IMR-90 (cell line): Measurements from ENCODE around the gene COMP. TPM values are rescaled to one million over a fixed set of nuclear protein-coding genes. Genes with fewer than 3 reads are reported as not detected.

Experiments used
- ATAC-seq: fragments of 200-7000 bp; cut with Tn5 transposase; 2 replicates; pipeline ENCODE4 v1.9.1; 2020; ENCODE audit warnings: low read depth, mild to moderate bottlenecking, moderate library complexity
- BruUV-seq: library from RNA; stranded (reverse); fragments of 400-500 nt; replicated peaks from 2 replicates; lab custom pipeline; 2021; lab: Mats Ljungman, UMichigan
- CTCF ChIA-PET: fragments of 300-600 bp; formaldehyde crosslinking; extraction: SDS; loops from one replicate; lab custom pipeline; 2021; ENCODE audit warnings: antibody characterized with exemption; lab: Yijun Ruan, JAX
- POLR2A ChIA-PET: fragments of 300-600 bp; sonication (Branson Sonifier 250); formaldehyde crosslinking; loops from one replicate; lab custom pipeline; 2022; ENCODE audit warnings: antibody characterized with exemption; ENCODE audit not compliant: unreplicated experiment; lab: Charles Lee
- DNase-seq: peaks from one replicate; pipeline ENCODE4 v3.0.0; 2013
- H2AFZ ChIP-seq: replicated peaks from 2 replicates; pipeline ENCODE3; 2013; ENCODE audit warnings: low read length, mild to moderate bottlenecking; ENCODE audit not compliant: poor library complexity
- H2AK5ac ChIP-seq: 2 replicates; pipeline ENCODE4 v1.6.1; 2013; ENCODE audit warnings: low read depth, low read length, inconsistent platforms
- H2AK9ac ChIP-seq: replicated peaks from 2 replicates; pipeline ENCODE3; 2013; ENCODE audit warnings: mild to moderate bottlenecking, low read depth, low read length, moderate library complexity; ENCODE audit not compliant: poor library complexity
- H2BK120ac ChIP-seq: 2 replicates; pipeline ENCODE4 v1.6.1; 2013; ENCODE audit warnings: low read depth, low read length, inconsistent platforms
- H2BK15ac ChIP-seq: 3 replicates; pipeline ENCODE4 v1.6.1; 2013; ENCODE audit warnings: low read depth, low read length, inconsistent platforms
- H2BK20ac ChIP-seq: 2 replicates; pipeline ENCODE4 v1.6.1; 2013; ENCODE audit warnings: low read depth, mild to moderate bottlenecking, inconsistent platforms, low read length, moderate library complexity
- H2BK5ac ChIP-seq: 2 replicates; pipeline ENCODE4 v1.6.1; 2013; ENCODE audit warnings: mild to moderate bottlenecking, low read depth, low read length, inconsistent platforms; ENCODE audit not compliant: poor library complexity, severe bottlenecking
- H3K14ac ChIP-seq: replicated peaks from 2 replicates; pipeline ENCODE4 v1.6.1; 2013; ENCODE audit warnings: low read depth, low read length, inconsistent platforms
- H3K18ac ChIP-seq: 2 replicates; pipeline ENCODE4 v1.6.1; 2013; ENCODE audit warnings: low read depth, low read length, control low read depth
- H3K23ac ChIP-seq: 2 replicates; pipeline ENCODE4 v1.6.1; 2013; ENCODE audit warnings: low read depth, low read length, inconsistent platforms
- H3K27ac ChIP-seq: 2 replicates; pipeline ENCODE4 v1.5.1; 2013; ENCODE audit warnings: mild to moderate bottlenecking, control low read depth, low read length; ENCODE audit not compliant: insufficient read depth
- H3K27me3 ChIP-seq: 2 replicates; pipeline ENCODE4 v1.6.1; 2013; ENCODE audit warnings: low read length; ENCODE audit not compliant: control insufficient read depth, insufficient read depth
- H3K36me3 ChIP-seq: 2 replicates; pipeline ENCODE4 v1.6.1; 2013; ENCODE audit warnings: low read length, mixed read lengths; ENCODE audit not compliant: control insufficient read depth, insufficient read depth
- H3K4ac ChIP-seq: 2 replicates; pipeline ENCODE4 v1.6.1; 2013; ENCODE audit warnings: low read depth, low read length, inconsistent platforms
- H3K4me1 ChIP-seq: 2 replicates; pipeline ENCODE4 v1.6.1; 2013; ENCODE audit warnings: low read length, mixed read lengths; ENCODE audit not compliant: control insufficient read depth, insufficient read depth
- H3K4me2 ChIP-seq: 2 replicates; pipeline ENCODE4 v1.6.1; 2013; ENCODE audit warnings: low read depth, mild to moderate bottlenecking, control low read depth, low read length, moderate library complexity
- H3K4me3 ChIP-seq: 2 replicates; pipeline ENCODE4 v1.5.1; 2013; ENCODE audit warnings: low read depth, mild to moderate bottlenecking, control low read depth, low read length, moderate library complexity; ENCODE audit not compliant: insufficient read depth
- H3K56ac ChIP-seq: 2 replicates; pipeline ENCODE4 v1.6.1; 2013; ENCODE audit warnings: low read length, inconsistent platforms; ENCODE audit not compliant: insufficient read depth; ENCODE audit errors: extremely low read depth
- H3K79me1 ChIP-seq, 2 experiments: 2 replicates each; pipeline ENCODE4 v1.6.1; 2013; ENCODE audit warnings: low read length in 2 of 2, inconsistent platforms in 1 of 2, low read depth in 1 of 2
- H3K9ac ChIP-seq: 2 replicates; pipeline ENCODE4 v1.6.1; 2013; ENCODE audit warnings: low read depth, low read length, control low read depth
- H3K9me1 ChIP-seq: 2 replicates; pipeline ENCODE4 v1.6.1; 2013; ENCODE audit warnings: low read length, inconsistent platforms; ENCODE audit not compliant: insufficient read depth
- H3K9me3 ChIP-seq: 2 replicates; pipeline ENCODE4 v1.6.1; 2013; ENCODE audit warnings: low read length; ENCODE audit not compliant: control insufficient read depth, insufficient read depth
- H4K20me1 ChIP-seq: 2 replicates; pipeline ENCODE4 v1.6.1; 2013; ENCODE audit warnings: low read length, inconsistent platforms; ENCODE audit not compliant: insufficient read depth
- H4K5ac ChIP-seq: 2 replicates; pipeline ENCODE4 v1.6.1; 2013; ENCODE audit warnings: mild to moderate bottlenecking, low read depth, low read length, control low read depth
- H4K8ac ChIP-seq, 2 experiments: 2 replicates each; pipeline ENCODE4 v1.6.1; 2013; ENCODE audit warnings: low read depth in 2 of 2, low read length in 2 of 2, control low read depth in 1 of 2, inconsistent platforms in 1 of 2
- H4K91ac ChIP-seq: 2 replicates; pipeline ENCODE4 v1.6.1; 2013; ENCODE audit warnings: low read depth, low read length, inconsistent platforms; ENCODE audit not compliant: insufficient read depth
- BHLHE40 ChIP-seq: fragments of 150-350 bp; IDR thresholded peaks from 2 replicates; pipeline ENCODE4 v1.6.1; 2016; ENCODE audit warnings: mild to moderate bottlenecking, low read depth, low read length
- CHD1 ChIP-seq: IDR thresholded peaks from 2 replicates; pipeline ENCODE4 v1.6.1; 2012; ENCODE audit warnings: low read depth, low read length, improper control_type of control experiment
- FOS ChIP-seq: fragments of 150-350 bp; IDR thresholded peaks from 2 replicates; pipeline ENCODE4 v1.6.1; 2016; ENCODE audit warnings: low read depth, low read length
- MAFK ChIP-seq: IDR thresholded peaks from 2 replicates; pipeline ENCODE4 v1.6.1; 2012; ENCODE audit warnings: low read depth, low read length, improper control_type of control experiment
- MAZ ChIP-seq: IDR thresholded peaks from 2 replicates; pipeline ENCODE4 v1.6.1; 2012; ENCODE audit warnings: low read depth, mild to moderate bottlenecking, low read length, improper control_type of control experiment, moderate library complexity, borderline replicate concordance
- MXI1 ChIP-seq: IDR thresholded peaks from 2 replicates; pipeline ENCODE4 v1.6.1; 2012; ENCODE audit warnings: low read depth, mild to moderate bottlenecking, low read length, moderate library complexity, borderline replicate concordance
- POLR2A ChIP-seq: IDR thresholded peaks from 2 replicates; pipeline ENCODE4 v1.6.1; 2012; ENCODE audit warnings: mild to moderate bottlenecking, low read depth, low read length
- RCOR1 ChIP-seq: IDR thresholded peaks from 2 replicates; pipeline ENCODE4 v1.6.1; 2012; ENCODE audit warnings: mild to moderate bottlenecking, low read length, improper control_type of control experiment; ENCODE audit not compliant: insufficient replicate concordance
- SMC3 ChIP-seq: fragments of 150-350 bp; IDR thresholded peaks from 2 replicates; pipeline ENCODE4 v1.6.1; 2016; ENCODE audit warnings: low read depth, mild to moderate bottlenecking, antibody characterized with exemption, low read length, moderate library complexity
- USF2 ChIP-seq: fragments of 150-350 bp; IDR thresholded peaks from 2 replicates; pipeline ENCODE4 v1.6.1; 2017; ENCODE audit warnings: mild to moderate bottlenecking, antibody characterized with exemption, low read length, low read depth
- WGBS, 2 experiments: methylation state at CpG; one replicate each; pipeline versions ENCODE4 v1.1.5 to v1.1.7; 2013; ENCODE audit warnings: missing lambda C conversion rate in 2 of 2; ENCODE audit not compliant: insufficient read length in 1 of 2; ENCODE audit errors: extremely low coverage in 2 of 2; 5-methylcytosine and 5-hydroxymethylcytosine counted together
- dilution Hi-C: fragments of 300-500 bp; cut with HindIII; formaldehyde crosslinking; loops from one replicate; pipeline ENCODE4 v1.14.3; 2018; ENCODE audit warnings: low sequenced_read_pairs; ENCODE audit not compliant: unreplicated experiment
- in situ Hi-C: fragments of 300-500 bp; cut with MboI; formaldehyde crosslinking; loops from 3 replicates; pipeline ENCODE4 v1.14.3; 2019; ENCODE audit warnings: low sequenced_read_pairs, inconsistent platforms, mixed read lengths
- intact Hi-C: fragments of 100-400 bp; cut with micrococcal nuclease; formaldehyde crosslinking; loops from 2 replicates; pipeline ENCODE4 v1.10.0; 2022
- polyA plus RNA-seq, 3 experiments: library from polyadenylated mRNA; depleted of rRNA; stranded (reverse); fragments of >200 nt; gene quantifications; 2 replicates each; pipeline ENCODE4 v1.2.3, GENCODE V29; 2012; ENCODE audit warnings: low replicate concordance in 1 of 3
- total RNA-seq: library from RNA; depleted of rRNA; stranded (reverse); fragments of >200 nt; gene quantifications from 2 replicates; pipeline ENCODE4 v1.2.3, GENCODE V29; 2012

Gene COMP
- total and polyA plus RNA-seq, 2 of the 4 experiments (the other 2 are of a cell fraction): under 0.01 to 0.43 TPM

- WGBS, 2 experiments: 42% methylated on average over 6 of the region's 10 CpGs; no CpG with 5 or more reads in 1 of the 2 experiments
- H3K14ac ChIP-seq: no peak overlapping the region
- no peaks in the 10 kb centered on the region for H3K9me1 ChIP-seq
- no peak overlapping the region for H3K18ac ChIP-seq
- H3K56ac ChIP-seq: no peak overlapping the region
- no peak overlapping the region for H2BK120ac ChIP-seq
- no TSS peak for BruUV-seq
- H4K20me1 ChIP-seq: no peaks in the 10 kb centered on the region
- H3K4me3 ChIP-seq: no peak overlapping the region
- H3K4me1 ChIP-seq: no peaks in the 10 kb centered on the region
- no peaks in the 10 kb centered on the region for H3K36me3 ChIP-seq
- no peak overlapping the region for H3K4me2 ChIP-seq
- H3K9ac ChIP-seq: no peak overlapping the region
- H2BK15ac ChIP-seq: no peak overlapping the region
- ChIA-PET POLR2A (no interaction called here), CTCF (no interaction called here)
- ATAC-seq: no peak
- no peak overlapping the region for H3K23ac ChIP-seq
- no peaks in the 10 kb centered on the region for H3K79me1 ChIP-seq
- no peak overlapping the region for H2AK5ac ChIP-seq
- DNase-seq: no peak
- TF ChIP-seq POLR2A: no peak
- TF ChIP-seq SMC3: no peak
- TF ChIP-seq RCOR1: no peak
- no peak for TF ChIP-seq CHD1
- no peak for TF ChIP-seq USF2
- TF ChIP-seq FOS: no peak
- TF ChIP-seq MAZ: no peak
- no peak for TF ChIP-seq BHLHE40
- TF ChIP-seq MXI1: no peak
- TF ChIP-seq MAFK: no peak
- H3K27me3 ChIP-seq: peaks cover 46% of the 10 kb centered on the region
- dilution Hi-C loops: no loop called here
- H2AK9ac ChIP-seq: no peak overlapping the region
- H3K4ac ChIP-seq: no peak overlapping the region
- peaks cover 9% of the 10 kb centered on the region; the same call in 1 of the 2 replicates for H3K9me3 ChIP-seq
- H2AFZ ChIP-seq: no peak overlapping the region
- H4K5ac ChIP-seq: no peak overlapping the region
- no peak overlapping the region for H2BK20ac ChIP-seq
- no peak overlapping the region for H2BK5ac ChIP-seq
- H4K91ac ChIP-seq: no peak overlapping the region
- in situ Hi-C loops: no loop called here
- no peak overlapping the region for H3K27ac ChIP-seq
- no peak overlapping the region for H4K8ac ChIP-seq
- intact Hi-C loops: no loop called here
Measured at GRCh38 chr19:18800636-18801035, 9.5 kb upstream of the COMP start.
